HK-2 (cell line): ENCODE results near the gene WASF3.
"Not testable (repeated sequence)": the region's sequence is repeated elsewhere in the genome, so short reads cannot be mapped to it uniquely, and the experiment has no call there.

ENCODE experiments used
- DNase-seq: peaks from one replicate; pipeline ENCODE4 v3.0.0-alpha.2; 2018; ENCODE audit not compliant: unreplicated experiment

WASF3 gene

DNA sequence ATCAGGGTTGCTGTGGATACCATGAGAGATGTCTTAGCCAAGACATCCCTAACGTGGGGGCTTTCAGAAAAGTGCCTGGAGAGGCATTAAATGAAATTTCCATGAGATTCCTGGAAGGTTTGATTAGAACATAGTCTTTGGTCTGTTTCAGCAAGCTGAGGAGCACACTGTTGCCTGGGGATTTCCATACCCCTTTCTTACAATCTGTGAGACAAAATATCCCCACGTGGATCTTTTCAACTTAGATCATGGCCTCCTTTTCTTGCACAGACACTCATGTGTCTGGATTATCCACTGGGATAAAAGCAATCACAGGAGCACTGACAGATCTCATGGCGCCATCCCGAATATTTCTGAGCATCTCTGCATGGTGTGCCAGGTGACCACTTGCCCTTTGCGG is 161.4 kb downstream of the WASF3 start:
- DNase-seq: no peak

DNA sequence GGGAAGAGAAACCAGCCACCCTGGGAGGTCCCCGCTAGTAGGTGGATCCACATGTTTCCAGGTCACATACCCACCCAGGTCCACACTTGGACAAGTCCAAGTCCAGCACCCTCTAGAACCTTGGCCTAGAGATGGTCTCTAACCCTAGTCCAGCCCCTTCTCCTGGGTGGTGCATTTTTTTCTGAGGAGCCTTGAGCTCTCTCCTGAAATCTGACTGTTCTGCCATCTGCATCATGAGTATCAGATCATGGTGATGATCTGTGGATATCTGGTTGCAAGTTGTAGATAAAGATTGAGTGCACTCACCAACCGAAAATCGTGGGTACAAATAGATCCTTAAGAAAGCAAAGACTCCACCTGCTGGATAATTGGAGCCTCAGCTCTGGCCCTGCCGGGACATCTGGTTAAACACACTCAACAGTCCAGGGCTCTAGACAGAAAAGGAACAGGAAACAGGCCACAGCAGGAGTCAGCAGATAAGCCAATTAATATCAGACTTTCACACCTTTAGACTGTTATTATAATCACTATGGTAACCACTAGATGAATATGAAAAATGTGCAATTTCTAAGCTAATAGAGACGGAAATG is 162.0 kb downstream of the WASF3 start:
- DNase-seq: no peak

DNA sequence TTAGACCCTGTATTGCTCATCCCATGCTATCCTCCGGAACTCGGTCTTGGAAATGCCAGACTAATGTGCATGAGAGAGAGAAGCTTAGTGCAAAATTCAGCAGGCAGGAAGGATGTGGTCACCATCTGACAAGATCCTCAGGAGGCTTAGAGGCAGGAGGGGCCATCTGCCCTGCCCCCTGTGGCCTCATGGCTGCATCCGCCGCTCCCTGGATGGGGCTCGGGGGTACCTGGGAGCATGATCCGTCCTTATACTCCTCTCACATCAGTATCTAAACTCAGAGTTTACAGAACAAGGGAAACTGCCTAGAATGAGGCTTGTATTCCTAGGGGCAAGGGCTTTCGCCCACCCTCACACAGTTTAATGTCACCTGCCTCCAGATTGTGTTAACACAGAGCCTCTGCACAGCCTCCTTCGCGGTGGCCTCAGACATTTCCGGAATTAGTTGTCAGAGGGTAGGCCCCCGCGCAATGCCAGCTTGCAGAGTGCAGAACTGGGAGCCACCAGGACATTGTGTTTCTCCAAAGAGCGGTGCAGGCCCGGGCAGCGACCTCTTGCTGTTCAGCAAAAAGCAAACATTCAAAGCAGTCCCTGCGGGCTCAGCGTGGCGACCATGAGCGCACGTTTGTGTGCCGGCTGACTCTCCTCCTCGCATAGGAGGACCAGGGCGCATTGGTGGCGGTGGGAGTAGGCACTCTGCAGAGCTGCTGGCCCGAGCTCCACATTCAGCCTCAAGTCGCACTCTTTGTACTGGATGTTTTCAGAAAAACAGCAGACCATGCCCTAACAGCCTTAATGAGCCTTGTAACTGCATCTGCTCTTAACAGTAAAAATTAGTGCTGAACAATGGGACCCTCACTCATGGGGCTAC is 164.0 kb downstream of the WASF3 start:
- DNase-seq: no peak

DNA sequence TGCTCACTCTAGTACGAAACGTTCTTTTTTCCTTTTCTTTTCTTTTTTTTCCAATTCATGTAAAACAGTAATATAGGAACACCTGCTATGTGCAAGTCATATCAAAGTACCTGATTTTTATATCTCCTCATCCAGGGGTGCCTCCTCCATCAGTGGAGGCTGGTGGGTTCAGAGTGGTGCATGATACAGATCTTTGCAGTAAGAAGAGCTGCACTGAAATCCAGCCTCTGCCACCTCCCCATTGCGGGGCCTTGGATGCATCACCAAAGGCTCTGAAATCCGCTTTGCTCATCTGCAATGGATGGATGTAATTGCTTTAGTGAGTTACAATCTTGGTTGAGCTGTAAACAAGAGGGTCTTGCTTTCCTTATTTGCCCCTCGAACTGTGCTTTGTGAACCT is 164.8 kb downstream of the WASF3 start:
- no peak for DNase-seq

DNA sequence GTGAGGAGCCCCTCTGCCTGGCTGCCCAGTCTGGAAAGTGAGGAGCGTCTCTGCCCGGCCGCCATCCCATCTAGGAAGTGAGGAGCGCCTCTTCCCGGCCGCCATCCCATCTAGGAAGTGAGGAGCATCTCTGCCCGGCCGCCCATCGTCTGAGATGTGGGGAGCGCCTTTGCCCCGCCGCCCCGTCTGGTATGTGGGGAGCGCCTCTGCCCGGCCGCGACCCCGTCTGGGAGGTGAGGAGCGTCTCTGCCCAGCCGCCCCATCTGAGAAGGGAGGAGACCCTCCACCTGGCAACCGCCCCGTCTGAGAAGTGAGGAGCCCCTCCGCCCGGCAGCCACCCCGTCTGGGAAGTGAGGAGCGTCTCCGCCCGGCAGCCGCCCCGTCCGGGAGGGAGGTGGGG is 166.1 kb downstream of the WASF3 start:
- not testable (repeated sequence) for DNase-seq

DNA sequence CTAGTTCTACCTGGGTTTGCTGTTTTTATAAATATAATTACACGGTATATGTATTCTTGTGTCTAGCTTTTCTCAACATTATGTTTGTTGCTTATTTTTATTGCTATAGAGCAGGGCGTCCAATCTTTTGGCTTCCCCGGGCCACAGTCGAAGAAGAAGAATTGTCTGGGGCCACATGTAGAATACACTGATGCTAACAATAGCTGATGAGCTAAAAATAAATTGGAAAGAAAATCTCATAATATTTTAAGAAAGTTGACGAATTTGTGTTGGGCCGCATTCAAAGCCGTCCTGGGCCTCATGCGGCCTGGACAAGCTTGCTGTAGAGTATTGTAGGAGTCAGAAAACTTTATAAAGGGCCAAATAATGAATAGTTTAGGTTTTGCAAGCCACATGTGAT is 169.2 kb downstream of the WASF3 start:
- no peak for DNase-seq

DNA sequence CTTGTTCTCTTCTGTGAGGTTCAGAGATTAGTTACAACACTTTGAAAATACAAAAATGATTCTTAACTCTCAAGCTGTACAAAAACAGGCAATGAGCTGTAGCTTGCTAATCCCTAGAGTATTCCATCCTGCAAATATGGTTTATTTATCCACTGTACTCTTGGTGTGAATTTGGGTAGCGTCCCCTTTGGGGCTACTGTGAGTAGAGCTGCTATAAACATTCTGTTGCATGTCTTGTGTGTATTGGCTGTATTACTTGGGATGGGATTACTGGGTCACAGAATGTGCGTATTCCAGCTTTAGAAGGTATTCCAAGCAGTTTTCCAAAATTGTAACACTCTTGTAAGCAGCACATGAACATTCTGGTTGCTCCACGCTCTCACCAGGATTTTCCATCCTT is 169.6 kb downstream of the WASF3 start:
- no peak for DNase-seq

DNA sequence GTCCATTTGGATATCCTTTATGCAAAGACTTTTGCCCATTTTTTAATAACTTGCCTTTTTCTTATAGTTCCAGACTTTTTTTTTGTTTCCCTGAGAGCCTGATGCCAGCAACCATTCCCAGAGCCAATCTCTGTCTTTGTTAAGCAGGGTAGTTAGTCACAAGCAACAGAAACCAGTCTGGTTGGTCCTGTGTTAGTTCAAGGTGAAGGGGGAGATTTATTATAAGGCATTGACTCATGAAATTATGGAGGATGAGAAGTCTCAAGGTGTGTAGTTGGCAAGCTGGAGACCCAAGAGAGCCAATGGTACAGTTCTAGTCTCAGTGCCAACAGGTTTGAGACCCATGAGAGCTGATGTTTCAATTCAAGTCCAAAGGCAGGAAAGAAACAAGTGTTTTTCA is 170.2 kb downstream of the WASF3 start:
- DNase-seq: no peak

DNA sequence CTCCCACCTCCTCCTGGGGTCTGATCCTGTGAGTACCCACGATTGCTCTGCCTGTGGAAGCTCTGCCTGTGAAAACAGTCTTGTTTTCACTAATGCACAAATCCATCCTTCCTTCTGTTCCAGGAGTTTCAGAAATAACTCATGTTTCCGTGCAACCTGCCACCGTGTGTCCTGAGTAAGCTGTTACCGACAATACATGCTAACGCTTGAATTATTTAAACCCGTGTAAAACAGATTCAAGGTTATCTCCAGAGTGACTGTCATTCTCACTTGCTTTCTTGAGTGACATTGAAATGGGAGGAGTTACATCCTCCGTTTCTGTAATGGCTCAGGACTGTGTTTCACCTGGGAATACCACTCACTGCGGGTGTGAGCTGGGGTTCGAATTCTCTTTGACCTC is 178.2 kb downstream of the WASF3 start:
- DNase-seq: no peak
